ENCODE results near the gene CTCFL.

CTCFL gene

DNA sequence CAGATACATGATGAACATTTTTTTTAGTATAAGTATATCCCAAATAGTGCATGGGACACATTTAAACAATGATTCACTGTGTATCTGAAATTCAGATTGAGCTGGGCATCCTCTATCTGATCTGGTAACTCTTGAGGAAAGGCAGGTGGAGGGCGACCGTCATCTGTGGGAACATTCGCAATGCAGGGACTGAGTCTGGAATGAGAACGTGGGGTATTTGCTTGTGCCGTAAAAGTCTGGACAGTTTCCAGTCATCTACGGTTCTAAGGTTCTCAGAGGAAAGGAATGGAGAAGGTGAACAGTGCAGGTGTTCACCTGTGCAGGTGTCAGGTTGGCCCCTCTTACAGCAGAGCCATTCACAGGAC is 22.6 kb downstream of the CTCFL start:
- TF ChIP-seq EGR1 (IDR thresholded peaks at IDR 0.05), result no peak
- TF ChIP-seq TAF1 (IDR thresholded peaks at IDR 0.05; ENCODE audit: low read depth), result no peak
- no peak for TF ChIP-seq ZBTB7A (IDR thresholded peaks at IDR 0.05; ENCODE audit: low read depth)
- TF ChIP-seq TEAD4 (IDR thresholded peaks at IDR 0.05), result no peak
- TF ChIP-seq, protein P1, sequence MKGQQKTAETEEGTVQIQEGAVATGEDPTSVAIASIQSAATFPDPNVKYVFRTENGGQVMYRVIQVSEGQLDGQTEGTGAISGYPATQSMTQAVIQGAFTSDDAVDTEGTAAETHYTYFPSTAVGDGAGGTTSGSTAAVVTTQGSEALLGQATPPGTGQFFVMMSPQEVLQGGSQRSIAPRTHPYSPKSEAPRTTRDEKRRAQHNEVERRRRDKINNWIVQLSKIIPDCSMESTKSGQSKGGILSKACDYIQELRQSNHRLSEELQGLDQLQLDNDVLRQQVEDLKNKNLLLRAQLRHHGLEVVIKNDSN (IDR thresholded peaks at IDR 0.05), result no peak
- no peak for TF ChIP-seq FOXM1 (IDR thresholded peaks at IDR 0.05; ENCODE audit: borderline replicate concordance, low read depth)
- TF ChIP-seq CEBPB (IDR thresholded peaks at IDR 0.05), result no peak
- no peak for TF ChIP-seq YY1 (IDR thresholded peaks at IDR 0.05; ENCODE audit: low read depth)
- TF ChIP-seq EP300 (IDR thresholded peaks at IDR 0.05; ENCODE audit: borderline replicate concordance), result no peak
- no peak for TF ChIP-seq CREB1 (IDR thresholded peaks at IDR 0.05; ENCODE audit: low read depth)
- TF ChIP-seq NFIC (IDR thresholded peaks at IDR 0.05), result no peak
- TF ChIP-seq, protein P2, sequence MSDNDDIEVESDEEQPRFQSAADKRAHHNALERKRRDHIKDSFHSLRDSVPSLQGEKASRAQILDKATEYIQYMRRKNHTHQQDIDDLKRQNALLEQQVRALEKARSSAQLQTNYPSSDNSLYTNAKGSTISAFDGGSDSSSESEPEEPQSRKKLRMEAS (IDR thresholded peaks at IDR 0.05), result no peak
- no peak for TF ChIP-seq TCF12 (IDR thresholded peaks at IDR 0.05; ENCODE audit: low read depth)
- no peak for TF ChIP-seq RAD21 (IDR thresholded peaks at IDR 0.05; ENCODE audit: low read depth)
- TF ChIP-seq, protein P3, sequence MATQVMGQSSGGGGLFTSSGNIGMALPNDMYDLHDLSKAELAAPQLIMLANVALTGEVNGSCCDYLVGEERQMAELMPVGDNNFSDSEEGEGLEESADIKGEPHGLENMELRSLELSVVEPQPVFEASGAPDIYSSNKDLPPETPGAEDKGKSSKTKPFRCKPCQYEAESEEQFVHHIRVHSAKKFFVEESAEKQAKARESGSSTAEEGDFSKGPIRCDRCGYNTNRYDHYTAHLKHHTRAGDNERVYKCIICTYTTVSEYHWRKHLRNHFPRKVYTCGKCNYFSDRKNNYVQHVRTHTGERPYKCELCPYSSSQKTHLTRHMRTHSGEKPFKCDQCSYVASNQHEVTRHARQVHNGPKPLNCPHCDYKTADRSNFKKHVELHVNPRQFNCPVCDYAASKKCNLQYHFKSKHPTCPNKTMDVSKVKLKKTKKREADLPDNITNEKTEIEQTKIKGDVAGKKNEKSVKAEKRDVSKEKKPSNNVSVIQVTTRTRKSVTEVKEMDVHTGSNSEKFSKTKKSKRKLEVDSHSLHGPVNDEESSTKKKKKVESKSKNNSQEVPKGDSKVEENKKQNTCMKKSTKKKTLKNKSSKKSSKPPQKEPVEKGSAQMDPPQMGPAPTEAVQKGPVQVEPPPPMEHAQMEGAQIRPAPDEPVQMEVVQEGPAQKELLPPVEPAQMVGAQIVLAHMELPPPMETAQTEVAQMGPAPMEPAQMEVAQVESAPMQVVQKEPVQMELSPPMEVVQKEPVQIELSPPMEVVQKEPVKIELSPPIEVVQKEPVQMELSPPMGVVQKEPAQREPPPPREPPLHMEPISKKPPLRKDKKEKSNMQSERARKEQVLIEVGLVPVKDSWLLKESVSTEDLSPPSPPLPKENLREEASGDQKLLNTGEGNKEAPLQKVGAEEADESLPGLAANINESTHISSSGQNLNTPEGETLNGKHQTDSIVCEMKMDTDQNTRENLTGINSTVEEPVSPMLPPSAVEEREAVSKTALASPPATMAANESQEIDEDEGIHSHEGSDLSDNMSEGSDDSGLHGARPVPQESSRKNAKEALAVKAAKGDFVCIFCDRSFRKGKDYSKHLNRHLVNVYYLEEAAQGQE (IDR thresholded peaks at IDR 0.05; ENCODE audit: low read depth), result no peak

DNA sequence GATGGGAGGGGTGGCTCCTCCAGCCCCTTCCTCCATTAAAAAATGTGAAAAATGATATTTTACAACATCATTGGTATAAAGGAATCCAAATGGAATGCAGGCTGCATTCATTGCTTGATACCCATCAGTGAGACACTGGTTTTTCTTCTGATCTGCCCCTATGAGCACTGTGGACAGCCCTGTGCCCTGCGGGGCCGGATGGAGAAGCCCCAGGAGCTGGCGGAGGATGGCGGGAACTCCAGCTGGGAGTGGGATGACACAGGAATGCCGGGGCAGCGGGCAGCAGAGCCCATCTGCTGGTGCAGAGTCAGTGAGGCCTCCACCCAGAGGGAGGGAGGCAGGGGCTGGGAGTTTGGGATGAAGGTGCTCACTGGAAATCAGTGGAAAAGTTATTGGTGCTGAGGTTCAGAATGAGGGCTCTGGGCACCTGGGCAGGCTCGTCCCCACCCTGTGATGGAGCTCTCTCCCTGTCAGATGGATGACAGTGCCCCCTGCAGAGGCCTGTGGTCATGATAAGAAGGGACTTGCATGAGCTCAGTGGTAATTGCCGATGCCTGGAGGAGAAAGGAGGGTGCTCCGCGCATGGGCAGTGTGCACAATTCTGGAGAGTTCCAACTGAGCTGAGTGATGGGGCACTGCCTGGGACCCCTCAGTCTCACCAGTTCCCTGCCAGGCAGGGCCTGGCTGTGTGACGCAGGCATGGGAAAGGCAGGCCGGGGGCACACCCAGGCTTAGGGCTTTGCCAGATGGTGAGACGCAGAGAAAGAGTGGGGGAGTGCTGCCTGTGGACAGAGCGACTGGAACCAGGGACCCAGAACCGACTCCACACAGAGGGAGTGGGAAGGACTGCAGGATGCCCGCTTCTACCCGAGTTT is 23.2 kb downstream of the CTCFL start:
- no peak for TF ChIP-seq FOXM1 (IDR thresholded peaks at IDR 0.05; ENCODE audit: borderline replicate concordance, low read depth)
- no peak for TF ChIP-seq EGR1 (IDR thresholded peaks at IDR 0.05)
- TF ChIP-seq CEBPB (IDR thresholded peaks at IDR 0.05), result no peak
- TF ChIP-seq TAF1 (IDR thresholded peaks at IDR 0.05; ENCODE audit: low read depth), result no peak
- TF ChIP-seq EP300 (IDR thresholded peaks at IDR 0.05; ENCODE audit: borderline replicate concordance), result no peak
- TF ChIP-seq, protein P2 (IDR thresholded peaks at IDR 0.05), result no peak
- TF ChIP-seq ZBTB7A (IDR thresholded peaks at IDR 0.05; ENCODE audit: low read depth), result no peak
- TF ChIP-seq YY1 (IDR thresholded peaks at IDR 0.05; ENCODE audit: low read depth), result no peak
- TF ChIP-seq TCF12 (IDR thresholded peaks at IDR 0.05; ENCODE audit: low read depth), result no peak
- TF ChIP-seq CREB1 (IDR thresholded peaks at IDR 0.05; ENCODE audit: low read depth), result no peak

DNA sequence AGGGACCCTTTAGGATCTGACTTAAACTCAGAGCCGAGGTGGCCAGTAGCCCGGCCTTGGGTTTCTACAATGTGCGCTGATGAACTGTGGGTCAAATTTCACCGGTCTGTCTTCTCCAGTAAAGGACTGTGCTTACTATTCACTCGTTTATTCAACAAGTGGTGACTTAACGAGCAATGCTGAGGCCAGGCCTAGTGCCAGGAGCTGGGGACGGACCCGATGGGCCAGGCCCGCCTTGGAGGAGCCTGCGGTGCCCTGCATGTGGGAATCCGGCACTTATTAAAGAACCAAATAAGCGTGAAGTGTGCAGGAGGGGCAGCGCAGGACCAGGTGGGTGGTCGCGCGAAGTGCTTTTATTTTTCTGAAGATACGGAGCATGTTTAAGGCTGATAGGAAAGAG is 24.0 kb downstream of the CTCFL start:
- TF ChIP-seq TCF12 (IDR thresholded peaks at IDR 0.05; ENCODE audit: low read depth) (no peak), RAD21 (IDR thresholded peaks at IDR 0.05; ENCODE audit: low read depth) (no peak), YY1 (IDR thresholded peaks at IDR 0.05; ENCODE audit: low read depth) (no peak), EP300 (IDR thresholded peaks at IDR 0.05; ENCODE audit: borderline replicate concordance) (no peak)
- TF ChIP-seq, protein P1 (IDR thresholded peaks at IDR 0.05), result no peak

DNA sequence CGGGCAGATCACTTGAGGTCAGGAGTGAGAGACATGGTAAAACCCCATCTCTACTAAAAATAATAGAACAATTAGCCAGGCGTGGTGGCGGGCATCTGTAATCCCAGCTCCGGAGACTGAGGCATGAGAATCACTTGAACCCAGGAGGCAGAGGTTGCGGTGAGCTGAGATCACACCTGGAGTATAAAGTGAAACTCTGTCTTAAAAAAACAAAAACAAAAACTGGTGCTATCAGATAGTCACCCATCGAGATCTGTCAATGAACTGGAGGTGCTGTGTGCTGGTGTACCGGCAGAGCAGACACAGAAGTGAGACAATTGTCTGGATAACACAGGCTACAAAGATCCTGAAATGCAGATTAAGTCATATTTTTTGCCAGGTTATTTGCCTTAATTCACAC is 24.7 kb downstream of the CTCFL start:
- no peak for TF ChIP-seq TCF12 (IDR thresholded peaks at IDR 0.05; ENCODE audit: low read depth)
- TF ChIP-seq, protein P1 (IDR thresholded peaks at IDR 0.05), result no peak
- TF ChIP-seq EGR1 (IDR thresholded peaks at IDR 0.05), result no peak
- no peak for TF ChIP-seq ZBTB7A (IDR thresholded peaks at IDR 0.05; ENCODE audit: low read depth)
- TF ChIP-seq, protein P2 (IDR thresholded peaks at IDR 0.05), result no peak
- no peak for TF ChIP-seq YY1 (IDR thresholded peaks at IDR 0.05; ENCODE audit: low read depth)

DNA sequence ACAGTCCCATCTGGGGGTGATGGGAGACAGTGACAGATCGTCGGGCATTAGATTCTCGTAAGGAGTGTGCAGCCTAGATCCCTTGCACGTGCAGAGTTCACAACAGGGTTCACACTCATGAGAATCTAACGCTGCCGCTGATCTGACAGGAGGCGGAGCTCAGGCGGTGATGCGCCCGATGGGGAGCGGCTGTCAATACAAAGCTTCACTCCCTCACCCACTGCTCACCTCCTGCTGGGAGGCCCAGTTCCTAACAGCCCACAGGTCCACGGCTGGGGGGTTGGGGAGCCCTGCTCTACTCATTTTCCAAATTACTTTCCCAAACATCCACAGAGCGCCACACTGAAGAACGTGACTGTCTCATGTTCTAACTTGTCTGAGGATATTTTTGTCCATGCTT is 25.3 kb downstream of the CTCFL start:
- TF ChIP-seq YY1 (IDR thresholded peaks at IDR 0.05; ENCODE audit: low read depth) (no peak), FOXM1 (IDR thresholded peaks at IDR 0.05; ENCODE audit: borderline replicate concordance, low read depth) (no peak), NFIC (IDR thresholded peaks at IDR 0.05) (no peak), ZBTB7A (IDR thresholded peaks at IDR 0.05; ENCODE audit: low read depth) (no peak), TEAD4 (IDR thresholded peaks at IDR 0.05) (no peak), TCF12 (IDR thresholded peaks at IDR 0.05; ENCODE audit: low read depth) (no peak), EP300 (IDR thresholded peaks at IDR 0.05; ENCODE audit: borderline replicate concordance) (no peak), EGR1 (IDR thresholded peaks at IDR 0.05) (no peak), RAD21 (IDR thresholded peaks at IDR 0.05; ENCODE audit: low read depth) (no peak), CREB1 (IDR thresholded peaks at IDR 0.05; ENCODE audit: low read depth) (no peak), CEBPB (IDR thresholded peaks at IDR 0.05) (no peak), TAF1 (IDR thresholded peaks at IDR 0.05; ENCODE audit: low read depth) (no peak)
- TF ChIP-seq, protein P2 (IDR thresholded peaks at IDR 0.05), result no peak
- TF ChIP-seq, protein P1 (IDR thresholded peaks at IDR 0.05), result no peak
- TF ChIP-seq, protein P3 (IDR thresholded peaks at IDR 0.05; ENCODE audit: low read depth), result no peak
